ENCODE measurements around the gene FANCC.

DNA sequence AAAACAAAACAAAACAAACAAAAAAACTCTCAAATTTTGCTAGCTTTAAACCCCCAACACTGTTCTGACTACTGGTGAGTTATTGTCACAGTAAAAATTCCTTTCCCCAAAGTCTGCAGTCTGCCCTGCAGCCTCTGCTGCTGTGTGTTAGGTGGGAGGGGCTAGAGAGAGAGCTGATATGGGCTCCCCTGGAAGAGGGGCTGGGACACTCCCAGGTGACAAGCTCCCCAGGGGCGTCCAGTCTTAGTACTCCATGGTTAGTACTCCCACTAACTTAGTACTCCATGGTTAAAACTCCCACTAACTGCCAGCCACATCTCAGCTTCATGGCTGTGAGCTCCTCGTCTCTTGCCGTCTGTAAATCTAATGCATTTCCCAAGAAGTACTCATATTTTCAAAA is 191.9 kb downstream of the FANCC start:
- TF ChIP-seq, protein P1, sequence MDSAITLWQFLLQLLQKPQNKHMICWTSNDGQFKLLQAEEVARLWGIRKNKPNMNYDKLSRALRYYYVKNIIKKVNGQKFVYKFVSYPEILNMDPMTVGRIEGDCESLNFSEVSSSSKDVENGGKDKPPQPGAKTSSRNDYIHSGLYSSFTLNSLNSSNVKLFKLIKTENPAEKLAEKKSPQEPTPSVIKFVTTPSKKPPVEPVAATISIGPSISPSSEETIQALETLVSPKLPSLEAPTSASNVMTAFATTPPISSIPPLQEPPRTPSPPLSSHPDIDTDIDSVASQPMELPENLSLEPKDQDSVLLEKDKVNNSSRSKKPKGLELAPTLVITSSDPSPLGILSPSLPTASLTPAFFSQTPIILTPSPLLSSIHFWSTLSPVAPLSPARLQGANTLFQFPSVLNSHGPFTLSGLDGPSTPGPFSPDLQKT (CRISPR knock-in tag; IDR thresholded peaks at IDR 0.05; ENCODE audit: borderline replicate concordance) = no peak
- no peak for TF ChIP-seq ETV5 (CRISPR knock-in tag; IDR thresholded peaks at IDR 0.05; ENCODE audit: borderline replicate concordance)
- no peak for TF ChIP-seq ZNF512 (CRISPR knock-in tag; IDR thresholded peaks at IDR 0.05)
- TF ChIP-seq, protein P2, sequence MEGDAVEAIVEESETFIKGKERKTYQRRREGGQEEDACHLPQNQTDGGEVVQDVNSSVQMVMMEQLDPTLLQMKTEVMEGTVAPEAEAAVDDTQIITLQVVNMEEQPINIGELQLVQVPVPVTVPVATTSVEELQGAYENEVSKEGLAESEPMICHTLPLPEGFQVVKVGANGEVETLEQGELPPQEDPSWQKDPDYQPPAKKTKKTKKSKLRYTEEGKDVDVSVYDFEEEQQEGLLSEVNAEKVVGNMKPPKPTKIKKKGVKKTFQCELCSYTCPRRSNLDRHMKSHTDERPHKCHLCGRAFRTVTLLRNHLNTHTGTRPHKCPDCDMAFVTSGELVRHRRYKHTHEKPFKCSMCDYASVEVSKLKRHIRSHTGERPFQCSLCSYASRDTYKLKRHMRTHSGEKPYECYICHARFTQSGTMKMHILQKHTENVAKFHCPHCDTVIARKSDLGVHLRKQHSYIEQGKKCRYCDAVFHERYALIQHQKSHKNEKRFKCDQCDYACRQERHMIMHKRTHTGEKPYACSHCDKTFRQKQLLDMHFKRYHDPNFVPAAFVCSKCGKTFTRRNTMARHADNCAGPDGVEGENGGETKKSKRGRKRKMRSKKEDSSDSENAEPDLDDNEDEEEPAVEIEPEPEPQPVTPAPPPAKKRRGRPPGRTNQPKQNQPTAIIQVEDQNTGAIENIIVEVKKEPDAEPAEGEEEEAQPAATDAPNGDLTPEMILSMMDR (CRISPR knock-in tag; IDR thresholded peaks at IDR 0.05) = no peak
- TF ChIP-seq ZXDC (CRISPR knock-in tag; IDR thresholded peaks at IDR 0.05) = no peak
- TF ChIP-seq ZNF674 (CRISPR knock-in tag; IDR thresholded peaks at IDR 0.05; ENCODE audit: low read depth) = no peak
- no peak for TF ChIP-seq GABPA (IDR thresholded peaks at IDR 0.05; ENCODE audit: low read depth, low read length)
- TF ChIP-seq GABPA (CRISPR knock-in tag; IDR thresholded peaks at IDR 0.05; ENCODE audit: low read depth) = no peak
- TF ChIP-seq POLR2A (IDR thresholded peaks at IDR 0.05; ENCODE audit: insufficient read depth in 1 of 2, low read depth in 2 of 2, low read length in 2 of 2) = no peak
- no peak for TF ChIP-seq TARDBP (CRISPR knock-in tag; IDR thresholded peaks at IDR 0.05)
- no peak for TF ChIP-seq NR3C1 (CRISPR knock-in tag; IDR thresholded peaks at IDR 0.05)
- no peak for TF ChIP-seq ZNF597 (CRISPR knock-in tag; IDR thresholded peaks at IDR 0.05)
- no peak for TF ChIP-seq BRD4 (CRISPR knock-in tag; IDR thresholded peaks at IDR 0.05)
